Ishikawa (cell line): ENCODE results near the gene AFG1L.

Experiments used
- FOXM1 ChIP-seq: IDR thresholded peaks from 2 replicates; pipeline ENCODE4 v1.6.1; 2012; ENCODE audit warnings: low read depth, borderline replicate concordance
- RAD21 ChIP-seq: IDR thresholded peaks from 2 replicates; pipeline ENCODE4 v1.6.1; 2012; ENCODE audit warnings: low read depth

DNA sequence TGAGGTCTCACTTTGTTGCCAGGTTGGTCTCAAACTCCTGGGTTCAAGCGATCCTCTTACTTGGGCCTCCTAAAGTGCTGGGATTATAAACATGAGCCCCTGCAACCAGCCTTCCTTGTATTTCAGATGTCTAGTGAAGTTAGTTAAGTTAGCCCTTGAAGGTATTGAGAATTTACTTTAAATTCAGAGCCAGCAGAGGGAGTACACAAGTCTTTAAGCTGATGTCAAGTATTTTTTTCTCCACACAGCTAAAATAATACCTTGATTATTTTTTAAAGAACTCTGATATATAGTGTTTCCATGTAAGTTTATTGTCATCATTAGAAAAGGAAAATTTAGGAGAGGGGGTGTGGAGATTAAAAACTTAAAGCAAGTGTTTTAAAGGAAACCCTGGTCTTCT is 275.7 kb downstream of the AFG1L start:
- TF ChIP-seq RAD21 = 0 out of 2 replicates have a peak, but pooled peaks have one; percentile 9
- no peak for TF ChIP-seq FOXM1
